NOMO-1 treated with dmso at 0.1 percent for 144 hours (cell line): ENCODE data around the gene UBE2G2.
A peak's percentile ranks its signal among the peaks of the same experiment; 100 is the strongest.

ENCODE experiments used
- DNase-seq: peaks from one replicate; lab custom pipeline; 2025; ENCODE audit not compliant: unreplicated experiment; lab: John Stamatoyannopoulos, UW

Gene UBE2G2

GRCh38 chr21:44801468-44802395, at the start of gene UBE2G2:
Gene UBE2G2, minus strand, starts transcription at chr21:44801820. Its CDS starts 72 bp downstream, at chr21:44801748.
- DNase-seq, result peak; percentile 77

DNA sequence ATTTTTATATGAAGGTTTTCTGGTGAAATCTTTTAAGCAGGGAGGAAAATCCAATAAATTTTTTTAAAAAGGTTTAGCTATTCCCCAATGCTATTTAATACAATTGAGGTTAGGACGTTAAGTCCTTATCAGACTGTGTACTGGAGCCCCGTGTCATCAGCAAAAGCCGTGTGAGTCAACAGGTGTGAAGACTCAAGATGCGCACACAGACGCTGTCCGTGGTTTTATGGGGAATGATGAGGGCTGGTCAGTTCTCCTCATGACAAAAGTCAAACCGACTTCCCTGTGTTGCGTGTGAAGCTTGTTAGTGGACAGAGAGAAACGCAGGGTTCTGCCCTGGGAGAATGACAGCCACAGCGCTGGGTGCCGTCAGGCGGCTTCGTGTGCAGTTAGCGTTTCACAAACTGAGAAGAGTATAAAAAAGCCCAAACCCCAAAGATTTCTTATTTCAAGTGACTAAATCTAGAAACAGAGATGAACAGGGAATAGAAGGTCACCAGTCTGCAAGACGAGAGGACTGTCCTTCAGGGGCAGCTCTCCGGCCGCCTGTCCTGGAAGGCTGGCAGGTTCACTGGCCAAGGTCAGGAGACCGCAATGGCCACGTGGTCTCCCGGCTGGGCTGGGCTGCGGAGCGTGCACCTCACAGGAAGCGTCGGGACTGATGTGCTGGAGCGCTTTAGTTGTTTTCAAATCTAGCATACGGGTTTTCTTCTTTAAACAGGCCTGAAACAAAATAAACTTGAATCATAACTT, 49.5 kb upstream of the UBE2G2 start:
- DNase-seq, result no peak

DNA sequence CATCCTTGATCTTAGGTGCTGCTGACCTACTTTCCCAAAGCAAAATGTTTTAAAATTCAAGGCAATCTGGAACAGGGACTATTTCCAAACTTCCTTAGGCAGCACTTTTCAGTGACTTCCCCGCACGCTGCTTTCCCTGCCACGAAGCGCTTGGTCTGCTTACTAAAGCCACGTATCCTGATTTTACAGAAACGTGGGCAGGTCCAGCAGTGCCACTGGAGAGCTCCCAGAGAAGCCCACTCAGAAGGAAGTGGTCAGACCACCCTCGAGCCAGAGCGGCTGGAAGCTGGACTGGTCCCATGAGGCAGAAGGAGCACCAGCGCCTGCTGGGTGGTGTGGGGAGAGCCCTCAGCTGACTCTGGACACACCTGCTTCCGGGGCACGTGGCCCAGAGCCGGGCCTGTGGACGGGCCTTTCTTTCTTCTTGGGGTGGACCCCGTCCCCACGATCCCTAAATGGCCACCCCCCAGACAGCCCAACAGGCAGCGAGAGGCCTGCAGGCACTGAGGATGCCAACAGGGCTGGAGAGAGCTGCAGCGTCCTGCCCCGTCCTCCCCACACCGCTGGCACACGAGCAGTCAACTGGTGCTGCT, 48.7 kb upstream of the UBE2G2 start:
- no peak for DNase-seq

- DNase-seq, result peak; percentile 31
Measured at GRCh38 chr21:44849616-44850130, 48.1 kb upstream of the UBE2G2 start.

- no peak for DNase-seq
Measured at GRCh38 chr21:44848821-44849521, 47.4 kb upstream of the UBE2G2 start.

DNA sequence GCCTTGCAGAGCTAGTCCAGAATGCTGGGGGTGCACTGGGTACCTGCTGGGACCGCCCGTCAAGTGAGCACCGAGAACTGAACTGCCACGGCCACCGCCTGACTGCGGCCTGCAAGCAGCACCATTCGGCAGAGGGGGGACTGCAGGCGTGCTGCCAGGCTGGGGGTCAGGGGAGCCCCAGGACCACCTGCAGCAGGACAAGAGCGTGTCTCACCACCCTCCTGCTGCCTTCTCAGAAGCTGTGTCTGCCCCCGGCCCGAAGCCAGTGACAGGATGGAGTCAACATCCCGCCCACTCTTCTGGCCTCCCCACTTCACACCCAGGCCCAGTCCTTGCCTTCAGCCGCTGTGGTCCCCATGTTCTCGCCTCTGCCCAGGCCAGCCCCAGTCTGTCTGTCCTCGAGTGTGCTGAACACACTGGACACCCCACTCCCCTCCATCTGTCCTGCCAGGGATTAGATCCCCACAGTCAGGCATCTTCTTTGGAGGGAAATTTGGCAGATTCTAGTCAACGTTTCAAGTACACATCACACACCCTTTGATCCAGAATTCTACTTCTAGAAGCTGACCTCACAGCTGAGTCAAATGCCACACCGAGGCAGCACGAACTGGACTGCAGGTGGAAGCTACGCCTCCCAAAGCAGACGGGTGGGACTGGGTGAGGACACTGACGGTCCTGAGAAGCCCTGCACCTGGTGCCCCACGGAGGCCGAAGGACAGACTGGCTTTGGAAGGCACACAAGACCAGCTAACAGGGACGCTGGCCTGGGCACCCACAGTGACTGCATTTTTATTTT, 45.8 kb upstream of the UBE2G2 start:
- DNase-seq, result no peak

DNA sequence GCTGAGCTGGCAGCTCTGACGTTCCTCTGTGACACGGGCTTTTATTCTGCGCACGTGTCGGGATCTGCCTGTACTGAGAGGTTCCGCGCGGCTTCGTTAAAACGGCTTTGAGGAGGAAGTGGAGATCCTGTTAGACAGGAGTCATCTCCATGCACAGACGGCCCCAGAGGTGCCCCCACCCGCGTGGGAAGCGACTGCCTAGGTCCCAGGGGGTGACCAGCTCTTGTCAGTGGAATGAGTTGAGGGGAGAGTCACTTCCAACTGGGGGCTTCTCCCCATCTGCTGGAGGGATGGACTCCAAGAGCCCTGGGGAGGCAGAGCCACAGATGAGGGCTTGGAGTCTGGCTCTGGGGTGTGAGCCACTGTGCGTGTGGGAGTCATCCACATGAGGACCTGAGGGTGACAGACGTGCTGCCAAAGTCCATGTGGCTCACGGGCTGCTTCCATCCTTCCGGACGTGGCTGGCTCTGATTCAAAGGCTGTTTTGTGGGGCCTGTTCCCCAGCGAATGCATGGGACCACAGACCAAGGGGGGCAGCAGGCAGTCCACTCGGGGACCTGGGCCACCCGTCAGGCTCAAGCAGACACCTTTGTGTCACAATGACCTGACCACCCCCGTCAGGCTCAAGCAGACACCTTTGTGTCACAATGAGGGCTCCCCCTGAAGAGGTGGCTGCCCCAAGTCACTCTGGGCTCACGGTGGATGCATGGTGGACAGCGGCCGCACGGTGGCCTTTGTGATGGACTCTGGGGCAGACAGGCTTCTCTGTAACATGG, 45.1 kb upstream of the UBE2G2 start:
- peak; percentile 65 for DNase-seq

GRCh38 chr21:44846224-44846484, 44.5 kb upstream of the UBE2G2 start:
- DNase-seq, result no peak

GRCh38 chr21:44845418-44846223, 44.0 kb upstream of the UBE2G2 start:
- peak; percentile 73 for DNase-seq

GRCh38 chr21:44844256-44844655, 42.6 kb upstream of the UBE2G2 start:
- DNase-seq, result no peak

- no peak for DNase-seq
Measured at GRCh38 chr21:44842721-44843445, 41.3 kb upstream of the UBE2G2 start.

DNA sequence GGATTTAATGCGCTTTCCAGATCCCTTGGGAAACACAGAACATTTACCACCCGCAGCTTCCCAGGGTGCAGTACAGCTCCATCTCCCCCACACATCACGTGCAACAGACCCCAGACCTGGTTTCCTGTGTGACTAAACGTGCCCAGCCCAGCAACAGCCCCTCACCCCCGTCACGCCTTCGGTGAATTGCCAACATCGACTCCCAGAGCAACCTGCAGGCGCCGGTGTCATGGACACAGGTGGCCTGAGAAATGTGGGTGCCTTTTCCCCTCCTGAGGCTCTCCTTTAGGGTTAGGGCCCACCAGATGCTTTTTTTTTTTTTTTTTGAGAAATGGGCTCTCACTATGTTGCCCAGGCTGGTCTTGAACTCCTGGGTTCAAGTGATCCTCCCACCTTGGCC, 40.5 kb upstream of the UBE2G2 start:
- DNase-seq, result no peak

- no peak for DNase-seq
Measured at GRCh38 chr21:44840771-44841170, 39.2 kb upstream of the UBE2G2 start.

DNA sequence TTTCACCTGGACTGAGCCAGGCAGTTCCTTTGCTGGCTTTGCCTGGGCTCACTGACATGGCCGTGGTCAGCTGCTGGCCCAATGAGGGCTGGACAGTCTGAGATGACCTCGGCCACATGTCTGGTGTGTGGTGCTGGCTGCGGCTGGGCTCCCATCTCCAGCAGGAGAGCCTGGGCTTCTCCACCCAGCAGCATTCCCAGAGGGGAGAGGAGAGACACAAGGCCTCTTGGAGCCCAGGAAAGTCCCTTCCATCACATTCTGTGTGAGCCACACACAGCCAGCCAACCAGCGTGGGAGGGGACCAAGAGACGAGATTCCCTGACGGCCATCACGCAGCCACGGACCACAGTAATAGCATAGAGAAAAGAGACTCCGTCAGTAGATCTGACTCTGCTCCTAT, 37.3 kb upstream of the UBE2G2 start:
- DNase-seq, result no peak

DNA sequence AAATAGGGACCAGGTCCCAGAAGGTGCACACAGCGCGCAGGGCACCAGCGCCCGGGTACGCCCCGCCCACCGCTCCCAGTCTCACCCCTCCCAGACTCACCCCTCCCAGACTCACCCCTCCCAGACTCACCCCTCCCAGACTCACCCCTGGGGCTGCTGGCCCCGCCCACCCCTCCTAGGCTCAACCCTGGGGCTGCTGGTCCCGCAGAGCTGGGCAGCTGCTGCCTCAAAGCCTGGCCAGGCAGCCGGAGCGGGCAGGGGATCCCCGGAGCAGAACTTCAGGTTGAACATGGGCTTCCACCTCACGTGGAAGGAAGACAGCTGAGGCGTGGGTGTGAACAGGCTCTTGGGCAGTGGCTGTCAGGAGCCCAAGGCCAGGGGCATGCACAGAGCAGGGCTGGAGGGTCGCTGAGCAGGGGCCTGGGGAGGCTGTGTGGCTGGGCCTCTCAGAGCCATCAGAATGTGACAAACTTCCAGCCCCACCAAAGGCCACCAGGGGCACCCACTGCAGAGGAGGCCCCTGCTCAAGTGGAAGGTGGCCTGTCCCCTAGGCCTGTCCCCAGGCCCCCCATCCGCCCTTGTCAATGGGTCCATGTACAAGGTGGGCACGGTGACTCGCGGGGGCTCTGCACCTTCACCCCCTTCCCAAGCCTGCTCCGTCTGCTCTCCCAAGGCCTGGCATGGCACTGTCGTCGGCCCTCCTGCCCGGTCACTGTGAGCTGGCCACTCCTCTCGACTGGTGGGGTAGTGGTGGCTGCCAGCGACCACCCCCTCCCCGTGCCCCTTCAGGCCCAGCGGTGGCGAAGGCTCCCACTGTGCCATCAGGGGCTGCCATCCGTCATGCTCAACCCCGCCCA, 36.6 kb upstream of the UBE2G2 start:
- no peak for DNase-seq

- DNase-seq, result no peak
Measured at GRCh38 chr21:44837537-44837936, 35.9 kb upstream of the UBE2G2 start.
